IPS-18a (cell line): ENCODE measurements around the gene ASPG.

Experiments used
- H3K27ac ChIP-seq: one replicate; pipeline ENCODE4 v1.5.1; 2013; ENCODE audit warnings: low read length
- H3K27me3 ChIP-seq: one replicate; pipeline ENCODE4 v1.6.1; 2013; ENCODE audit warnings: mild to moderate bottlenecking, low read length; ENCODE audit not compliant: control insufficient read depth, insufficient read depth
- H3K36me3 ChIP-seq: one replicate; pipeline ENCODE4 v1.6.1; 2013; ENCODE audit warnings: low read depth, low read length; ENCODE audit not compliant: control insufficient read depth
- H3K4me1 ChIP-seq: one replicate; pipeline ENCODE4 v1.6.1; 2013; ENCODE audit warnings: low read depth, low read length; ENCODE audit not compliant: control insufficient read depth
- H3K4me3 ChIP-seq: one replicate; pipeline ENCODE4 v1.5.1; 2013; ENCODE audit warnings: low read length
- H3K9ac ChIP-seq: one replicate; pipeline ENCODE4 v1.6.1; 2013; ENCODE audit warnings: mild to moderate bottlenecking, low read length, moderate library complexity
- H3K9me3 ChIP-seq: one replicate; pipeline ENCODE4 v1.6.1; 2013; ENCODE audit warnings: low read depth, low read length; ENCODE audit not compliant: control insufficient read depth

Gene ASPG

DNA sequence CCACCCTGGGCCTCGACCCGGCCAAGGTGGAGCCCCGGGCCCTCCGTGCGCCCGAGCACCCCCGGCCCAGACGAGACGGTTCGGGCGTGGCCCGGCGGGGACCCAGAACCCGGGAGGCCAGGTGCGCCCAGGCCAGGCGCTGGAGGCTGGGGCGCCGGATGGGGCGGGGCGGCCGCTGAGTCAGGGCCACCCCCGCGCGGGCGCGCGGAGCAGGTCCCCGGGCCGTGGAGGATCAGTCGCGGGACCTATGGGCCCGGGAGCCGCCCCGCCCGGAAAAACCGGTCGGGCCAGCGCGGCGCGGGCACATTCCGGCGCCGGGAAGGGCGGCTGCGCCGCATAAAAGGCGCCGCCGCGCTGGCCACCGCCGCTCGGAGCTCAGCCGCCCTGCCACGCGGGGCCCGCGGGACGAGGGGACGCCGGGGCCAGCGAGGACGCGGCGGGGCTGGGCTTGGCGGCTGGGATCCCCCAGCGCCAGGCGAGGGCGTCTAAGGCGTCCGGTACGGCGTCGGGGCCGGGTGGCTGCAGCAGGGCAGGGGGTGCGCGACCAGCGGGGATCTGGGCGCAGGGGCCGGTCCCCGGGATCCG lies 31.3 kb downstream of the ASPG start:
- Histone ChIP-seq H3K27me3 (peaks cover 43% of the 10 kb centered on the region), H3K27ac (no peak overlapping the region), H3K36me3 (no peaks in the 10 kb centered on the region), H3K9ac (no peak overlapping the region), H3K4me1 (no peaks in the 10 kb centered on the region), H3K9me3 (no peaks in the 10 kb centered on the region), H3K4me3 (peak overlapping the region; percentile 40)

- no peaks in the 10 kb centered on the region for H3K9me3 ChIP-seq
- no peaks in the 10 kb centered on the region for H3K36me3 ChIP-seq
- peak overlapping the region; percentile 28 for H3K4me3 ChIP-seq
- H3K9ac ChIP-seq: no peak overlapping the region
- no peaks in the 10 kb centered on the region for H3K4me1 ChIP-seq
- no peak overlapping the region for H3K27ac ChIP-seq
- H3K27me3 ChIP-seq: peaks cover 43% of the 10 kb centered on the region
Observed at GRCh38 chr14:104117341-104118005, 32.0 kb downstream of the ASPG start.

- Histone ChIP-seq H3K4me3 (no peak overlapping the region), H3K36me3 (no peaks in the 10 kb centered on the region), H3K9ac (no peak overlapping the region), H3K27me3 (peaks cover 43% of the 10 kb centered on the region), H3K4me1 (no peaks in the 10 kb centered on the region), H3K9me3 (no peaks in the 10 kb centered on the region), H3K27ac (no peak overlapping the region)
Observed at GRCh38 chr14:104118006-104118844, 32.7 kb downstream of the ASPG start.

- Histone ChIP-seq H3K4me3 (no peak overlapping the region), H3K27ac (no peak overlapping the region), H3K4me1 (no peaks in the 10 kb centered on the region), H3K9me3 (peaks cover 2% of the 10 kb centered on the region), H3K9ac (no peak overlapping the region), H3K36me3 (no peaks in the 10 kb centered on the region), H3K27me3 (peaks cover 43% of the 10 kb centered on the region)
Observed at GRCh38 chr14:104119119-104119487, 33.6 kb downstream of the ASPG start.

DNA sequence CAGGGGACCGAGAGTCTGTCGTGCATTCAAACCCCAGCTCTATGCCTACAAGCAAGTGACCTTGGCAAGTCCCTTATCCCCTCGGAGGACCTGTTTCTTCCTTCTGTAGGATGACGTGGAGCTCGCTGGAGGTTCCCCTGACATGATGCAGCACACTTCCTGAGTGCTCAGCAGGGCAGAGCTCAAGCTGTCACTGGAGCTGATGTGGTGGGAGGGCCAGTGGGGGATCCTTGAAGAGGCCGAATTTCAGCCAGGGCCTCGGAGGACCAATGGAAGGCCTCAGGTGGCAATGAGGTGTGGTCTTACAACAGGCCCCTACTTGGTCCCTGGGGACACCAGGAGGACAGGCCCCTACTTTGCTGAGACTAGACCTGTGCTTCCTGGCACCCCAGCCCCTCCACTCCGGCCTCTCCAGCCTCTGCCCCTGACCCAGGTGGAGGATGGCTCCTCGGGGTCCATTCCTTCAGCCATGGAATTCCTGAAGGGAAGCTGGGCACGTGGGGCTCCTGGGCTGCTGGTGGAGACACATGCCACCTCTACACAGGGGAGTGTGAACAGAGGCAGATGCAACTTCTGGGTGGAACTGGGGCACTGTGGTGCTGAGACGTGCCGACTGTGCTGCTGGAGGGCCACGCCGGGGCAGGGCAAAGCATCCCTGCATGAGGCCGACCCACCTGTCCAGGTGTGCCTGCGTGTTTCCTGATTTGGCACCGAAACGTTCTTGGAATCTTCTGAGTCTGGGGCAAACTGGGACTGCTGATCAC lies 34.2 kb downstream of the ASPG start:
- Histone ChIP-seq H3K9me3 (peaks cover 2% of the 10 kb centered on the region), H3K4me3 (no peak overlapping the region), H3K36me3 (no peaks in the 10 kb centered on the region), H3K27me3 (peaks cover 43% of the 10 kb centered on the region), H3K27ac (no peak overlapping the region), H3K4me1 (no peaks in the 10 kb centered on the region), H3K9ac (no peak overlapping the region)

DNA sequence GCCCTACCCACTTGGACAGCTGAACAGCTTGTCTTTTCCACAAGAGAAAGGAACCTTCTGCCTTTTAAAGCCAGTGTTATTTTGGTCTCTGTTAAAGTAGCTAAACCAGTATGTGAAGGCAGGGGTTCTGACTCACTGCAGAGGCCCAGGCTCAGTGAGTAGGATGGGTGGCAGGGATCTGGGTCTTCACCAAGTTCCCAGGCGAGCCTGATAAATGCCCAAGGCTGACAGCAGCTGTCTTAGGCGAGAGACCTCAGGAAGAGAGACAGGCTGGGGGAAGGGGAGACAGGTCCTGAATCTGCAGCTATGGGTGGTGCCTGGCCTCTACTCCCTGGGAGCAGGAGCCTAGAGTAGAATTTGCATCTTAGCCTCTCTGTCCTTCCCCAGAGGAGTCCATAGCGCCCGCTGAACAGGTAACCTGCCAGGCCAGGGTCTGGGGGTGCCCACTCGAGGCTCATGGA lies 34.8 kb downstream of the ASPG start:
- Histone ChIP-seq H3K9me3 (peaks cover 2% of the 10 kb centered on the region), H3K27ac (no peak overlapping the region), H3K4me3 (no peak overlapping the region), H3K36me3 (no peaks in the 10 kb centered on the region), H3K9ac (no peak overlapping the region), H3K27me3 (peaks cover 43% of the 10 kb centered on the region), H3K4me1 (no peaks in the 10 kb centered on the region)

GRCh38 chr14:104121142-104121541 lies 35.6 kb downstream of the ASPG start:
- Histone ChIP-seq H3K4me1 (no peaks in the 10 kb centered on the region), H3K9ac (no peak overlapping the region), H3K9me3 (peaks cover 2% of the 10 kb centered on the region), H3K27me3 (peaks cover 35% of the 10 kb centered on the region), H3K27ac (no peak overlapping the region), H3K4me3 (no peak overlapping the region), H3K36me3 (no peaks in the 10 kb centered on the region)

DNA sequence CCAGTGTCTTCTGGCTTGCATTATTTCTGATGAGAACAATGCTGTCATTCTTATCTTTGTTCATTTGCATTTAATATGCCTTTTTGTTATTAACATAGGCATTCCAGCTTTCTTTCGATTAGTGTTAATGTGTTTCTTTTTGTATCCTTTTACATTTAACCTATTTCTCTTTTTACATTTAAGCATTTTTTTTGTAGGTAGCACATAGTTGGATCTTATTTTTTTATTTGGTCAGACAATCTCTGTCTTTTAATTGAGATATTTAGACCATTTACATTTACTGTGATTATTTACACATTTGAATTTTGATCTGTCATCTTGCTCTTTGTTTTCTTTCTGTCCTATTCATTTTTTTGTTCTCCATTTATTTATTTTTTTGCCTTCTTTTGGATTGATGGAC lies 38.4 kb downstream of the ASPG start:
- Histone ChIP-seq H3K9ac (no peak overlapping the region), H3K27ac (no peak overlapping the region), H3K9me3 (peaks cover 2% of the 10 kb centered on the region), H3K4me1 (no peaks in the 10 kb centered on the region), H3K36me3 (no peaks in the 10 kb centered on the region), H3K27me3 (peaks cover 8% of the 10 kb centered on the region), H3K4me3 (no peak overlapping the region)

- Histone ChIP-seq H3K4me1 (no peaks in the 10 kb centered on the region), H3K9ac (no peak overlapping the region), H3K36me3 (no peaks in the 10 kb centered on the region), H3K27ac (no peak overlapping the region), H3K9me3 (peaks cover 8% of the 10 kb centered on the region), H3K4me3 (no peak overlapping the region), H3K27me3 (no peaks in the 10 kb centered on the region)
Observed at GRCh38 chr14:104125011-104125410, 39.5 kb downstream of the ASPG start.

DNA sequence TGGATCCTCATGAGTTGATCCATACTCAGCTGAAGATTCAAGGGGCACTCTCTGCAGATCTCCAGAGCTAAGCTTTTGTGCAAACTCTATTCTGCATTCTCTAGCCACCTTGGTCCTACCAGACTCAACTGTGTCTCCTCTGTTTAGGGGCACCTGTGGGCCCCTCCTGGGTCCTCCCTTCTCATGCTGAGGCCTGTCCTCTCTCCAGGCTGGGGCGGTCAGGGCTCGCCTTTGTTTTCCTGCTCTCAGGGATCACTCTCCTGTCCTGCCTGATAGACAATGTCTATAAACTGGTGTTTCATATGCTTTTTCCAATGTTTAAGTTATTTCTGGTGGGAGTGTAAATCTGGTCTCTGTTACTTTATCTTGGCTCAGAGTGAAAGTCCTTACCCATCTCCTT lies 41.3 kb downstream of the ASPG start:
- H3K36me3 ChIP-seq: no peaks in the 10 kb centered on the region

GRCh38 chr14:104128981-104129380 lies 43.5 kb downstream of the ASPG start:
- no peak overlapping the region for H3K27ac ChIP-seq
- H3K4me1 ChIP-seq: no peaks in the 10 kb centered on the region
- peaks cover 6% of the 10 kb centered on the region for H3K9me3 ChIP-seq
- H3K27me3 ChIP-seq: no peaks in the 10 kb centered on the region
- H3K4me3 ChIP-seq: no peak overlapping the region
- no peaks in the 10 kb centered on the region for H3K36me3 ChIP-seq
- H3K9ac ChIP-seq: no peak overlapping the region

More for the DNA sequence above, 41.3 kb downstream of the ASPG start:
- Histone ChIP-seq H3K27ac (no peak overlapping the region), H3K27me3 (no peaks in the 10 kb centered on the region), H3K4me1 (no peaks in the 10 kb centered on the region), H3K4me3 (no peak overlapping the region), H3K9me3 (peaks cover 8% of the 10 kb centered on the region), H3K9ac (no peak overlapping the region)
